Fibroblast of lung (primary cell): ENCODE data around the gene KRT76.

Source experiments
- EZH2 ChIP-seq: IDR thresholded peaks from 2 replicates; pipeline ENCODE4 v1.5.1; 2012; ENCODE audit warnings: low read length, control low read depth, mild to moderate bottlenecking; ENCODE audit errors: missing control alignments
- TF ChIP-seq, protein P1 (sequence below), 2 donors: IDR thresholded peaks in 1 of 2; conservative IDR thresholded peaks in 1 of 2; 1 replicate in 1 of 2; 2 replicates in 1 of 2; pipeline ENCODE4 v1.5.1; 2011 to 2012; ENCODE audit warnings: low read length in 2 of 2, control low read depth in 1 of 2, inconsistent platforms in 1 of 2, low read depth in 1 of 2, mild to moderate bottlenecking in 1 of 2

DNA sequence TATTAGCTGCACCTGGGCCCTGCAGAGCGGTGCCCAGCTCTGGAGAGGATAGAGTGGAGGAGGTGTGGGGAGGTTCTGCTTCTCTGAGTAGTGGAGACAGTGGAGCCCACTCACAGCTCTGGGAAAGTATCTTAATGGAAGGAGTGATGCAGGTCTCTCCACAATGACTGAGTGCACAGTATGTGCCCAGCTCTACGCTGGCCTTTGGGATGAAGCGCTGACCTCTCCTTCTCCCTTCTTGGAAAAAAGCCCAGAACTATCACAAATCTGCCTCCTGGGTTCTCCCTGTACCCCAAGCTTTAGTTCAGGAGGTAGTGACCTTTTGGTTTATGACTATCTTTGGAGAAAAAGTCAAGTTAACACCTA is 19.3 kb upstream of the KRT76 start:
- TF ChIP-seq, protein P1, sequence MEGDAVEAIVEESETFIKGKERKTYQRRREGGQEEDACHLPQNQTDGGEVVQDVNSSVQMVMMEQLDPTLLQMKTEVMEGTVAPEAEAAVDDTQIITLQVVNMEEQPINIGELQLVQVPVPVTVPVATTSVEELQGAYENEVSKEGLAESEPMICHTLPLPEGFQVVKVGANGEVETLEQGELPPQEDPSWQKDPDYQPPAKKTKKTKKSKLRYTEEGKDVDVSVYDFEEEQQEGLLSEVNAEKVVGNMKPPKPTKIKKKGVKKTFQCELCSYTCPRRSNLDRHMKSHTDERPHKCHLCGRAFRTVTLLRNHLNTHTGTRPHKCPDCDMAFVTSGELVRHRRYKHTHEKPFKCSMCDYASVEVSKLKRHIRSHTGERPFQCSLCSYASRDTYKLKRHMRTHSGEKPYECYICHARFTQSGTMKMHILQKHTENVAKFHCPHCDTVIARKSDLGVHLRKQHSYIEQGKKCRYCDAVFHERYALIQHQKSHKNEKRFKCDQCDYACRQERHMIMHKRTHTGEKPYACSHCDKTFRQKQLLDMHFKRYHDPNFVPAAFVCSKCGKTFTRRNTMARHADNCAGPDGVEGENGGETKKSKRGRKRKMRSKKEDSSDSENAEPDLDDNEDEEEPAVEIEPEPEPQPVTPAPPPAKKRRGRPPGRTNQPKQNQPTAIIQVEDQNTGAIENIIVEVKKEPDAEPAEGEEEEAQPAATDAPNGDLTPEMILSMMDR (conservative IDR thresholded peaks at IDR 0.05 in 1 of 2, IDR thresholded peaks at IDR 0.05 in 1 of 2; ENCODE audit: low read depth in 1 of 2, low read length in 2 of 2), result no peak
- TF ChIP-seq EZH2, result no peak
